Common myeloid progenitor, CD34-positive (primary cell): ENCODE measurements around the gene CCAR1.
"Not testable (repeated sequence)": the region's sequence is repeated elsewhere in the genome, so short reads cannot be mapped to it uniquely, and the experiment has no call there.

ENCODE experiments used
- CTCF ChIA-PET: fragments of 350-600 bp; sonication (Branson Sonifier 250); formaldehyde crosslinking; loops from one replicate; lab custom pipeline; 2021; ENCODE audit warnings: antibody characterized with exemption; lab: Charles Lee
- POLR2A ChIA-PET: fragments of 350-600 bp; sonication (Branson Sonifier 250); formaldehyde crosslinking; loops from one replicate; lab custom pipeline; 2021; ENCODE audit warnings: antibody characterized with exemption; lab: Charles Lee
- DNase-seq, 3 donors: peaks; one replicate each; pipeline versions ENCODE4 v3.0.0 to v3.0.0-alpha.2; 2013
- H3K27ac ChIP-seq, 2 experiments: 1 replicate in 1 of 2; 2 replicates in 1 of 2; pipeline ENCODE4 v1.7.0; 2013; ENCODE audit warnings: inconsistent platforms in 2 of 2, low read length in 2 of 2, mild to moderate bottlenecking in 2 of 2, low read depth in 1 of 2, moderate library complexity in 1 of 2; ENCODE audit not compliant: severe bottlenecking in 2 of 2, insufficient read depth in 1 of 2, poor library complexity in 1 of 2
- H3K27me3 ChIP-seq, 5 experiments: replicated peaks in 2 of 5; 1 replicate in 3 of 5; 2 replicates in 2 of 5; pipeline versions ENCODE4 v1.6.1 to v1.7.0; 2013; ENCODE audit warnings: low read length in 4 of 5, mild to moderate bottlenecking in 2 of 5, moderate library complexity in 2 of 5, inconsistent platforms in 1 of 5; ENCODE audit not compliant: insufficient read depth in 5 of 5, control insufficient read depth in 4 of 5
- H3K36me3 ChIP-seq, 4 experiments: 1 replicate in 2 of 4; 2 replicates in 2 of 4; pipeline versions ENCODE4 v1.6.1 to v1.7.0; 2013; ENCODE audit warnings: low read length in 3 of 4, control low read depth in 1 of 4, mild to moderate bottlenecking in 1 of 4; ENCODE audit not compliant: control insufficient read depth in 4 of 4, insufficient read depth in 4 of 4
- H3K4me1 ChIP-seq, 4 experiments: 1 replicate in 3 of 4; 2 replicates in 1 of 4; pipeline versions ENCODE4 v1.6.1 to v1.7.1; 2013; ENCODE audit warnings: low read length in 3 of 4, mild to moderate bottlenecking in 3 of 4, control low read depth in 1 of 4, inconsistent platforms in 1 of 4, moderate library complexity in 1 of 4; ENCODE audit not compliant: control insufficient read depth in 4 of 4, insufficient read depth in 4 of 4; ENCODE audit errors: control extremely low read depth in 1 of 4
- H3K4me3 ChIP-seq, 7 experiments: 1 replicate in 4 of 7; 2 replicates in 3 of 7; pipeline versions ENCODE4 v1.5.1 to v1.7.0; 2013; ENCODE audit warnings: mild to moderate bottlenecking in 7 of 7, low read length in 6 of 7, moderate library complexity in 6 of 7, inconsistent platforms in 2 of 7, low read depth in 2 of 7, control low read depth in 1 of 7; ENCODE audit not compliant: insufficient read depth in 4 of 7, control insufficient read depth in 1 of 7; ENCODE audit errors: extremely low read depth in 1 of 7
- H3K9me3 ChIP-seq, 5 experiments: 1 replicate in 4 of 5; 2 replicates in 1 of 5; pipeline versions ENCODE4 v1.6.1 to v1.7.1; 2013; ENCODE audit warnings: low read length in 4 of 5, mild to moderate bottlenecking in 2 of 5, inconsistent platforms in 1 of 5, low read depth in 1 of 5, moderate library complexity in 1 of 5; ENCODE audit not compliant: control insufficient read depth in 4 of 5, insufficient read depth in 2 of 5; ENCODE audit errors: control extremely low read depth in 1 of 5
- WGBS: methylation state at CpG from one replicate; pipeline ENCODE4 v1.1.5; 2013; ENCODE audit not compliant: insufficient coverage; 5-methylcytosine and 5-hydroxymethylcytosine counted together

Gene CCAR1

GRCh38 chr10:68831961-68832455 lies 111.0 kb downstream of the CCAR1 start:
- ChIA-PET POLR2A (no interaction called here), CTCF (no interaction called here)
- no peak for DNase-seq
- no peaks in the 10 kb centered on the region for H3K27me3 ChIP-seq
- no peaks in the 10 kb centered on the region for H3K36me3 ChIP-seq
- H3K27ac ChIP-seq: no peak overlapping the region
- no peak overlapping the region for H3K4me3 ChIP-seq
- 100% methylated on average over 5 of the region's 5 CpGs for WGBS
- peaks cover 0 to 7% (median 4%) of the 10 kb centered on the region in 4 experiments for H3K4me1 ChIP-seq
- no peaks in the 10 kb centered on the region for H3K9me3 ChIP-seq

GRCh38 chr10:68832601-68833000 lies 111.6 kb downstream of the CCAR1 start:
- WGBS: 92% methylated on average over 4 of the region's 4 CpGs
- no peak overlapping the region for H3K27ac ChIP-seq
- no peak for DNase-seq
- H3K36me3 ChIP-seq: no peaks in the 10 kb centered on the region
- H3K9me3 ChIP-seq: no peaks in the 10 kb centered on the region
- peaks cover 0 to 5% (median 3%) of the 10 kb centered on the region in 4 experiments for H3K4me1 ChIP-seq
- CTCF ChIA-PET: interaction anchor here (0.6 kb wide), 1 partner anchor 39 kb away, joined by 3 read pairs; no protein-coding TSS in a partner anchor
- H3K27me3 ChIP-seq: no peaks in the 10 kb centered on the region
- H3K4me3 ChIP-seq: no peak overlapping the region
- POLR2A ChIA-PET: no interaction called here

GRCh38 chr10:68837626-68838322 lies 116.7 kb downstream of the CCAR1 start:
- H3K27me3 ChIP-seq: no peaks in the 10 kb centered on the region
- POLR2A ChIA-PET: no interaction called here
- H3K9me3 ChIP-seq: no peaks in the 10 kb centered on the region
- no peaks in the 10 kb centered on the region for H3K36me3 ChIP-seq
- DNase-seq: no peak
- no peaks in the 10 kb centered on the region for H3K4me1 ChIP-seq
- H3K4me3 ChIP-seq: no peak overlapping the region
- CTCF ChIA-PET: no interaction called here
- WGBS: 96% methylated on average over 7 of the region's 8 CpGs
- H3K27ac ChIP-seq: no peak overlapping the region

GRCh38 chr10:68840650-68841049 lies 119.6 kb downstream of the CCAR1 start:
- H3K4me3 ChIP-seq, H3K27me3 ChIP-seq, DNase-seq, H3K36me3 ChIP-seq, CTCF ChIA-PET, POLR2A ChIA-PET, H3K4me1 ChIP-seq, H3K27ac ChIP-seq, H3K9me3 ChIP-seq: not testable (repeated sequence)
- WGBS: 89% methylated on average over 6 of the region's 9 CpGs
